Measurements from ENCODE around the gene PGAP6.

DNA sequence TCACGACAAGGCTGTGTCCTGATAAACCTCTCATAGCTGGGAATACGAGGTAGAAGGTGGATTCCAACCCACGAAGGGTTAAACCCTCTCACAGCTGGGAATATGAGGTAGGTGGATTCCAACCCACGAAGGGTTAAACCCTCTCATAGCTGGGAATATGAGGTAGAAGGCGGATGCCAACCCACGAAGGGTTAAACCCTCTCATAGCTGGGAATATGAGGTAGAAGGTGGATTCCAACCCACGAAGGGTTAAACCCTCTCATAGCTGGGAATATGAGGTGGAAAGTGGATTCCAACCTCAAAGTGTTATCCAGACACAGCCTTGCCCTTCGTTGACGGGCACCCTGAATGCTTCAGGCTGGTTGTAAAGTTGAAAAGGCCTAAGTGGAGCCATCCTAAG, 60.2 kb downstream of the PGAP6 start:
- TF ChIP-seq BHLHE40 (IDR thresholded peaks at IDR 0.05; ENCODE audit: borderline replicate concordance), result no peak
- TF ChIP-seq FOXA1 (IDR thresholded peaks at IDR 0.05), result no peak
- no peak for TF ChIP-seq LEF1 (IDR thresholded peaks at IDR 0.05; ENCODE audit: borderline replicate concordance)
- no peak for TF ChIP-seq FOXM1 (IDR thresholded peaks at IDR 0.05; ENCODE audit: borderline replicate concordance)
- no peak for TF ChIP-seq SP1 (IDR thresholded peaks at IDR 0.05)
- TF ChIP-seq ELF4 (IDR thresholded peaks at IDR 0.05), result no peak
